ENCODE data around the gene THSD7A. TPM values are rescaled to one million over a fixed set of nuclear protein-coding genes. Genes with fewer than 3 reads are reported as not detected.

Gene THSD7A
- total and polyA plus RNA-seq, 2 of the 8 experiments (the other 6 are each of a cell fraction or from before 2014, with no cell fraction given) = 0.44 to 1.2 TPM

GRCh38 chr7:11642841-11643240 lies 189.2 kb downstream of the THSD7A start:
- H3K56ac ChIP-seq (replicated peaks; ENCODE audit: insufficient read length, low read depth, low read length) = no peak overlapping the region
- no peak overlapping the region for H4K91ac ChIP-seq (replicated peaks; ENCODE audit: insufficient read length, low read length)
- no peaks in the 10 kb centered on the region for H3K9me3 ChIP-seq (ENCODE audit: insufficient read depth in 2 of 2, low read depth in 1 of 2, low read length in 1 of 2)
- H4K5ac ChIP-seq (ENCODE audit: insufficient read length, low read depth, low read length) = no peak overlapping the region
- no peak overlapping the region for H3K27ac ChIP-seq (ENCODE audit: low read depth, low read length)
- H3K79me2 ChIP-seq (ENCODE audit: control insufficient read depth in 1 of 2, insufficient read depth in 2 of 2, low read length in 2 of 2) = no peaks in the 10 kb centered on the region
- FAIRE-seq (no peak), DNase-seq (ENCODE audit: low read depth in 1 of 2, low spot score in 2 of 2) (no peak)
- no peak overlapping the region for H3K4ac ChIP-seq (replicated peaks; ENCODE audit: insufficient read length, low read depth, low read length)
- no peak overlapping the region for H2AK5ac ChIP-seq (ENCODE audit: low read depth, low read length)
- no peak overlapping the region for H3K23ac ChIP-seq (ENCODE audit: insufficient read length)
- H2BK120ac ChIP-seq (replicated peaks; ENCODE audit: low read depth, low read length) = no peak overlapping the region
- POLR2A ChIA-PET (ENCODE audit: partially characterized antibody) = no interaction called here
- H3K9ac ChIP-seq (replicated peaks in 1 of 4; ENCODE audit: extremely low read depth in 1 of 4, low read depth in 3 of 4, low read length in 3 of 4) = no peak overlapping the region
- no peak overlapping the region for H3K18ac ChIP-seq (ENCODE audit: extremely low read depth, low read length)
- H3K79me1 ChIP-seq (ENCODE audit: low read depth, low read length) = no peaks in the 10 kb centered on the region
- H3K14ac ChIP-seq (ENCODE audit: insufficient read length) = no peak overlapping the region
- no peak overlapping the region for H2BK5ac ChIP-seq (ENCODE audit: low read depth, low read length)
- H3K23me2 ChIP-seq (ENCODE audit: low read depth, low read length) = peaks cover 2% of the 10 kb centered on the region; the same call in 1 of the 2 replicates
- peaks cover 0 to 1% (median 0%) of the 10 kb centered on the region in 4 experiments; a peak in 1 of 7 replicates for H3K27me3 ChIP-seq (replicated peaks in 1 of 4; ENCODE audit: control insufficient read depth in 3 of 4, extremely low read depth in 1 of 4, insufficient read depth in 3 of 4, low read length in 3 of 4)
- H2BK20ac ChIP-seq (ENCODE audit: low read length) = no peak overlapping the region
- 85 to 100% methylated on average over 1 to 2 of the region's 2 CpGs for WGBS, 2 experiments (ENCODE audit: extremely low coverage in 1 of 2, insufficient coverage in 1 of 2, insufficient read length in 1 of 2, insufficient replicate concordance in 2 of 2, low coverage in 1 of 2, low lambda C conversion rate in 2 of 2, missing lambda C conversion rate in 1 of 2)
- H3K4me1 ChIP-seq (replicated peaks in 1 of 4; ENCODE audit: control insufficient read depth in 3 of 4, insufficient read depth in 4 of 4, low read length in 3 of 4) = no peaks in the 10 kb centered on the region
- no peak for TF ChIP-seq KDM5A (IDR thresholded peaks at IDR 0.05; ENCODE audit: low read length)
- no peak for TF ChIP-seq SIX5 (IDR thresholded peaks at IDR 0.05; ENCODE audit: low read depth, low read length)
- no peak overlapping the region for H2BK15ac ChIP-seq (ENCODE audit: low read length)
- H3K4me2 ChIP-seq (ENCODE audit: insufficient read depth in 1 of 2, low read depth in 2 of 2, low read length in 2 of 2) = no peak overlapping the region
- CTCF ChIA-PET (ENCODE audit: partially characterized antibody) = no interaction called here
- no peaks in the 10 kb centered on the region for H3K36me3 ChIP-seq (ENCODE audit: control insufficient read depth in 2 of 4, insufficient read depth in 4 of 4, low read length in 3 of 4)
- H4K8ac ChIP-seq (ENCODE audit: extremely low read depth, insufficient read depth, low read length) = no peak overlapping the region
- no peak overlapping the region for H3K4me3 ChIP-seq (ENCODE audit: extremely low read depth in 1 of 4, insufficient read depth in 2 of 4, low read depth in 3 of 4, low read length in 4 of 4)
- no peak overlapping the region for H2AFZ ChIP-seq (ENCODE audit: low read length)
- no peaks in the 10 kb centered on the region for H4K20me1 ChIP-seq (replicated peaks in 1 of 2; ENCODE audit: control insufficient read depth in 1 of 2, insufficient read depth in 2 of 2, low read length in 2 of 2)
- no peak overlapping the region for H2BK12ac ChIP-seq (ENCODE audit: low read depth, low read length)

Measured in H1 (cell line).